Amygdala (tissue), 56 donors: ENCODE results near the gene TSC22D1.

Source experiments
- DNase-seq, 56 donors: peaks; one replicate each; lab custom pipeline; 2025; lab: John Stamatoyannopoulos, UW

Gene TSC22D1

GRCh38 chr13:44435142-44435918 lies 140.8 kb downstream of the TSC22D1 start:
- peak; percentile 34 to 99 (median 89) for DNase-seq

GRCh38 chr13:44434766-44435141 lies 141.4 kb downstream of the TSC22D1 start:
- no peak for DNase-seq

- peak in 35 of 56 donors; percentile 12 to 62 (median 35) for DNase-seq
Observed at GRCh38 chr13:44433863-44434765, 142.0 kb downstream of the TSC22D1 start.

- DNase-seq = peak in 5 of 56 donors; percentile 14 to 34 (median 22)
Observed at GRCh38 chr13:44432650-44433049, 143.5 kb downstream of the TSC22D1 start.

GRCh38 chr13:44431150-44431549 lies 145.0 kb downstream of the TSC22D1 start:
- no peak for DNase-seq

- no peak for DNase-seq
Observed at GRCh38 chr13:44429311-44429710, 146.8 kb downstream of the TSC22D1 start.

- DNase-seq = no peak
Observed at GRCh38 chr13:44426461-44426860, 149.7 kb downstream of the TSC22D1 start.

GRCh38 chr13:44425815-44426078 lies 150.4 kb downstream of the TSC22D1 start:
- DNase-seq = no peak

- DNase-seq = no peak
Observed at GRCh38 chr13:44425041-44425814, 150.9 kb downstream of the TSC22D1 start.

GRCh38 chr13:44423824-44424223 lies 152.3 kb downstream of the TSC22D1 start:
- no peak for DNase-seq

- DNase-seq = no peak
Observed at GRCh38 chr13:44422755-44423643, 153.1 kb downstream of the TSC22D1 start.

- no peak for DNase-seq
Observed at GRCh38 chr13:44421853-44422525, 154.1 kb downstream of the TSC22D1 start.

GRCh38 chr13:44420376-44421220 lies 155.5 kb downstream of the TSC22D1 start:
- DNase-seq = no peak

- DNase-seq = no peak
Observed at GRCh38 chr13:44417876-44418275, 158.3 kb downstream of the TSC22D1 start.

GRCh38 chr13:44417446-44417845 lies 158.7 kb downstream of the TSC22D1 start:
- DNase-seq = no peak

GRCh38 chr13:44416744-44417143 lies 159.4 kb downstream of the TSC22D1 start:
- DNase-seq = no peak

GRCh38 chr13:44416301-44416700 lies 159.8 kb downstream of the TSC22D1 start:
- no peak for DNase-seq

- DNase-seq = no peak
Observed at GRCh38 chr13:44415815-44416214, 160.3 kb downstream of the TSC22D1 start.

- DNase-seq = no peak
Observed at GRCh38 chr13:44414716-44415115, 161.4 kb downstream of the TSC22D1 start.
